GM12878 (cell line): ENCODE measurements around the gene RHOF. TPM values are rescaled to one million over a fixed set of nuclear protein-coding genes. Genes with fewer than 3 reads are reported as not detected.

ENCODE experiments used
- ATF7 ChIP-seq: fragments of 450-650 bp; IDR thresholded peaks from 2 replicates; pipeline ENCODE4 v1.6.1; 2016; ENCODE audit warnings: low read depth, mild to moderate bottlenecking
- BCL3 ChIP-seq: IDR thresholded peaks from 2 replicates; pipeline ENCODE4 v1.6.1; 2011; ENCODE audit warnings: borderline replicate concordance, low read depth, mild to moderate bottlenecking, moderate library complexity, low read length; ENCODE audit not compliant: insufficient read depth, poor library complexity, severe bottlenecking
- CBX5 ChIP-seq: sonication (generic); IDR thresholded peaks from 2 replicates; pipeline ENCODE4 v1.6.1; 2016; ENCODE audit warnings: low read depth, moderate library complexity, mild to moderate bottlenecking, inconsistent platforms
- CHD1 ChIP-seq: IDR thresholded peaks from 2 replicates; pipeline ENCODE4 v1.6.1; 2012; ENCODE audit warnings: low read depth, low read length, improper control_type of control experiment
- GABPA ChIP-seq: IDR thresholded peaks from 2 replicates; pipeline ENCODE4 v1.6.1; 2014; ENCODE audit warnings: antibody characterized with exemption, low read depth, mild to moderate bottlenecking, inconsistent platforms
- GATAD2B ChIP-seq: fragments of 450-650 bp; conservative IDR thresholded peaks from 2 replicates; pipeline ENCODE4 v1.6.1; 2017; ENCODE audit warnings: low read depth, mild to moderate bottlenecking, moderate library complexity
- JUNB ChIP-seq: IDR thresholded peaks from 2 replicates; pipeline ENCODE4 v1.6.1; 2016; ENCODE audit warnings: antibody characterized with exemption, mild to moderate bottlenecking
- KDM1A ChIP-seq: fragments of 200-600 bp; sonication (generic); IDR thresholded peaks from 2 replicates; pipeline ENCODE4 v1.6.1; 2016; ENCODE audit warnings: borderline replicate concordance
- MEF2B ChIP-seq: fragments of 450-650 bp; IDR thresholded peaks from 2 replicates; pipeline ENCODE4 v1.6.1; 2018; ENCODE audit warnings: mild to moderate bottlenecking, moderate library complexity; ENCODE audit not compliant: partially characterized antibody, poor library complexity, severe bottlenecking
- MXI1 ChIP-seq: fragments of 150-350 bp; IDR thresholded peaks from 2 replicates; pipeline ENCODE4 v1.6.1; 2011; ENCODE audit warnings: low read depth, mild to moderate bottlenecking, inconsistent platforms, low read length, improper control_type of control experiment
- MYC ChIP-seq: IDR thresholded peaks from 2 replicates; pipeline ENCODE4 v1.6.1; 2011; ENCODE audit warnings: mild to moderate bottlenecking, low read length, moderate library complexity, inconsistent platforms; ENCODE audit not compliant: insufficient read depth, insufficient replicate concordance, insufficient read length, severe bottlenecking
- NR2C2 ChIP-seq: IDR thresholded peaks from 2 replicates; pipeline ENCODE4 v1.6.1; 2011; ENCODE audit warnings: borderline replicate concordance, low read depth; ENCODE audit not compliant: control insufficient read depth, insufficient read length
- NRF1 ChIP-seq: conservative IDR thresholded peaks from 2 replicates; pipeline ENCODE4 v1.6.1; 2011; ENCODE audit warnings: mild to moderate bottlenecking, low read depth, low read length, improper control_type of control experiment
- PAX8 ChIP-seq: fragments of 450-650 bp; IDR thresholded peaks from 2 replicates; pipeline ENCODE4 v1.6.1; 2017; ENCODE audit warnings: mild to moderate bottlenecking, moderate library complexity
- PKNOX1 ChIP-seq: fragments of 450-650 bp; IDR thresholded peaks from 2 replicates; pipeline ENCODE4 v1.6.1; 2016; ENCODE audit warnings: mild to moderate bottlenecking
- TBL1XR1 ChIP-seq: IDR thresholded peaks from 2 replicates; pipeline ENCODE4 v1.6.1; 2012; ENCODE audit warnings: low read depth, low read length, improper control_type of control experiment
- ZBTB11 ChIP-seq: fragments of 450-650 bp; formaldehyde crosslinking; IDR thresholded peaks from 2 replicates; pipeline ENCODE4 v1.5.0; 2022; ENCODE audit warnings: mild to moderate bottlenecking, missing genetic modification characterization
- ZBTB4 ChIP-seq: fragments of 450-650 bp; formaldehyde crosslinking; IDR thresholded peaks from 2 replicates; pipeline ENCODE4 v1.4.0; 2022; ENCODE audit warnings: mild to moderate bottlenecking, moderate library complexity
- ZNF217 ChIP-seq: fragments of 450-650 bp; IDR thresholded peaks from 2 replicates; pipeline ENCODE4 v1.6.1; 2017; ENCODE audit warnings: antibody characterized with exemption, mild to moderate bottlenecking
- ZNF274 ChIP-seq: IDR thresholded peaks from one replicate; pipeline ENCODE4 v1.8.0; 2011; ENCODE audit not compliant: insufficient read length, insufficient read depth
- polyA plus RNA-seq, 11 experiments: library from polyadenylated mRNA; depleted of rRNA in 4 of 11; unstranded in 6 of 11; stranded (reverse) in 5 of 11; fragments of >200 nt; fragmentation: Nextera tagmentation in 4 of 11; fragmentation: Illumina TruSeq in 1 of 11; extraction: Ambion mirVana in 4 of 11; extraction: Trizol in 1 of 11; gene quantifications; 1 replicate in 1 of 11; 2 replicates in 10 of 11; pipeline versions ENCODE4 v1.2.1 to v1.2.3, GENCODE V29; 2011 to 2016; ENCODE audit warnings: inconsistent platforms in 2 of 11, missing spikeins in 2 of 11, low read depth in 1 of 11
- total RNA-seq, 4 experiments: library from RNA; depleted of rRNA in 3 of 4; stranded (reverse); fragments of >200 nt in 3 of 4; fragmentation: Illumina TruSeq in 1 of 4; extraction: Trizol in 1 of 4; gene quantifications; 2 replicates each; pipeline versions ENCODE4 v1.2.1 to v1.2.3, GENCODE V29; 2013 to 2021

The RHOF gene
- total and polyA plus RNA-seq, 10 of the 15 experiments (the other 5 are each of a cell fraction or from before 2014, with no cell fraction given) = 6.1 to 78.7 (median 39.7) TPM

- TF ChIP-seq CBX5 = no peak; the same call in 1 of the 2 replicates
- no peak for TF ChIP-seq GABPA
- TF ChIP-seq MXI1 = no peak
- TF ChIP-seq TBL1XR1 = no peak; the same call in 1 of the 2 replicates
- no peak for TF ChIP-seq CHD1
- 0 out of 2 replicates have a peak, but pooled peaks have one; percentile 6 for TF ChIP-seq JUNB
- no peak for TF ChIP-seq ZNF274
- peak; percentile 60 for TF ChIP-seq BCL3
- TF ChIP-seq ATF7 = no peak
- TF ChIP-seq MEF2B = no peak
- TF ChIP-seq PKNOX1 = peak; percentile 34; the same call in 1 of the 2 replicates
- TF ChIP-seq KDM1A = no peak
- TF ChIP-seq ZBTB11 (CRISPR knock-in tag) = no peak
- TF ChIP-seq NR2C2 = no peak
- TF ChIP-seq NRF1 = no peak
- no peak for TF ChIP-seq MYC
- TF ChIP-seq GATAD2B = peak; percentile 77
- no peak for TF ChIP-seq PAX8
- no peak for TF ChIP-seq ZNF217
- no peak for TF ChIP-seq ZBTB4 (CRISPR knock-in tag)
These were observed 11.2 kb downstream of the RHOF start (continued) for GRCh38 chr12:121781998-121782979.
